Kidney glomerular epithelial cell (primary cell): ENCODE measurements around the gene BEST3.
"Not testable (repeated sequence)": the region's sequence is repeated elsewhere in the genome, so short reads cannot be mapped to it uniquely, and the experiment has no call there.

Source experiments
- DNase-seq: peaks from one replicate; lab custom pipeline; 2025; lab: John Stamatoyannopoulos, UW

BEST3 gene

GRCh38 chr12:69648476-69648875 is 50.6 kb downstream of the BEST3 start:
- peak; percentile 73 for DNase-seq

- DNase-seq, result no peak
Observed at GRCh38 chr12:69647178-69647577, 51.9 kb downstream of the BEST3 start.

GRCh38 chr12:69645031-69645430 is 54.1 kb downstream of the BEST3 start:
- DNase-seq, result no peak

GRCh38 chr12:69644511-69644910 is 54.6 kb downstream of the BEST3 start:
- DNase-seq, result no peak

DNA sequence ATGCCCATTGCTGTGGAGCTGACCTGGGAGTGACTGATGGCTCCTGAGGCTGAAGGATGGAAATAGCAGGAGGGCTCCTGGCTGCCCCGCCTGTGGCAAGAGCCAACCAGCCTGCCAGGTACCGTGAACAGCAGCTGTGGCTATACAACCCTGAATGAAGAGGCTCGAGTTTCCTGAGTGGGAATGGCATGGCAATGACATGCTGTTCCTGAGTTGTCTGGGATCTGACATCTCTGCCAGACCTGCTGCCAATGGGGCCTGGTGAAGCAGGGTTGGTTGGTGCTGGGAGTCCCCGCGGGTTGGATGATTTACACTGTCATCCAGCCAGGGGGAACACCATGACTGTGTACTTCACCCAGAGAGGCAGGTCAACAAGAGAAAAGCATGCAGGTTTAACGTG is 56.6 kb downstream of the BEST3 start:
- DNase-seq, result no peak

GRCh38 chr12:69641546-69641945 is 57.6 kb downstream of the BEST3 start:
- no peak for DNase-seq

- DNase-seq, result peak; percentile 52
Observed at GRCh38 chr12:69639400-69640016, 59.6 kb downstream of the BEST3 start.

DNA sequence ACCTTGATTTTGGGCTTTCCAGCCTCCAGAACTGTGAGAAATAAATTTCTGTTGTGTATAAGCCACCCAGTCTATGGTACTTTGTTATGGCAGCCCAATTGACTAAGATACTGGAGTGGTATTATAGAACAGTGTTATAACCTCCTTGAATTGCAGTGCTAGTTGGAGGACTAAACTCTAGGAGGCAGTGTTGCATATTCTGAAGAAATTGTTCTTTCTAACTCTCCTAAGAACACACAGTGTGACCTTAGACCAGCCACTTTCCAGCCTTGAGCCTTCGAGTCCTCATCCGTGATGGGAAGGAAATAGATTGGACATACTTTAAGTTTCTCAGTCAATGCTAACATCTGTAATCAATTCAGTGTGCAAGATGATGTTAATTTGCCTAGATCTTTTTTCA is 66.0 kb downstream of the BEST3 start:
- DNase-seq, result no peak

DNA sequence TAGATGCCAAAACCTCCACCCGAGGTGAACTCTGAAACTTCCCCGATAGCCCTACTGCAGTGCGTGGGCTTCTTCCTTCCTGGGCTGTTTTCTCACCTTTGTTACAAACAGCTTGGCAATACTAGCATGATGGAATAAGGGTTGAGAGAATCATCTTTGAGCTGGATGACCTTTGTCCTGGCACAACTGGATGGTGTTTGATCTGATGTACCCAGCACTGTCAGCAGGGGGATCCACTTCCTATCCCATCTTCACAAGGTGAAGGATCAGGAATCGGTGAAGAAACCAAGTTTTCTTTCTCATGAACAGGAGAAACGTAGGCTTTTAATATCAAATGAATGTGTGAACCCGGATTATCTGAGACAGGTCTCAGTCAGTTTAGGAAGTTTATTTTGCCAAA is 68.9 kb downstream of the BEST3 start:
- no peak for DNase-seq

DNA sequence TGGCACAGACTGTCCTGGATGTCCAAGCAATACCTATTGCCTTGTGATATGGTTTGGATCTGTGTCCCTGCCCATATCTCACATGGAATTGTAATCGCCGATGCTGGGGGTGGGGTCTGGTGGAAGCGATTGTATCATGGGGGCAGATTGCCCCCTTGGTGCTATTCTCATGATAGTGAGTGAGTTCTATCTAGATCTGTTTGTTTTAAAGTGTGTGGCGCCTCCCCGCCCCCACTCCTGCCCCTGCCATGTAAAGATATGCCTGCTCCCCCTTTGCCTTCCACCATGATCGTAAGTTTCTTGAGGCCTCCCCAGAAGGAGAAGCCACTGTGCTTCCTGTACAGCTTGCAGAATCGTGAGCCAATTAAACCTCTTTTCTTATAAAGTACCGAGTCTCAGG is 71.6 kb downstream of the BEST3 start:
- DNase-seq, result no peak

GRCh38 chr12:69623970-69624369 is 75.1 kb downstream of the BEST3 start:
- no peak for DNase-seq

- no peak for DNase-seq
Observed at GRCh38 chr12:69621551-69621950, 77.6 kb downstream of the BEST3 start.

DNA sequence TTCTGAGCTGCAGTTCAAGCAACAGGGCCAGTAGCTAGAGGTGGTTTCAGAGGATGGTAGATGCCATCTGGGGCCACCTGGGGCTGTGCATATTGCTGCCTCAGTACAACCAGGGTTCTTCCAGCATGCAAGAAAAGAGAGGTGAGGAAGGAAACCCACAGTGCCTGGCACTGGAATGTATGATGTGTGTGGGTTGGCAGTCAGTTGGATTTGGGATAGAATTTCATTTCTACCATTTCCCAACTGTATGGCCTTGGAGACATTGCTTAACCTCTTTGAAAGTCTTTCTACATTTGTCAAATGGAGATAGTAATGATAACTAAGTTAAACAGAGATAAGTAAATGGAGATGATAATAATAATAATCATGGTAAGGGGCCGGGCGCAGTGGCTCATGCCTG is 78.2 kb downstream of the BEST3 start:
- DNase-seq, result no peak

- no peak for DNase-seq
Observed at GRCh38 chr12:69620077-69620476, 79.0 kb downstream of the BEST3 start.

GRCh38 chr12:69619050-69619449 is 80.1 kb downstream of the BEST3 start:
- DNase-seq, result no peak

GRCh38 chr12:69616025-69616424 is 83.1 kb downstream of the BEST3 start:
- no peak for DNase-seq

DNA sequence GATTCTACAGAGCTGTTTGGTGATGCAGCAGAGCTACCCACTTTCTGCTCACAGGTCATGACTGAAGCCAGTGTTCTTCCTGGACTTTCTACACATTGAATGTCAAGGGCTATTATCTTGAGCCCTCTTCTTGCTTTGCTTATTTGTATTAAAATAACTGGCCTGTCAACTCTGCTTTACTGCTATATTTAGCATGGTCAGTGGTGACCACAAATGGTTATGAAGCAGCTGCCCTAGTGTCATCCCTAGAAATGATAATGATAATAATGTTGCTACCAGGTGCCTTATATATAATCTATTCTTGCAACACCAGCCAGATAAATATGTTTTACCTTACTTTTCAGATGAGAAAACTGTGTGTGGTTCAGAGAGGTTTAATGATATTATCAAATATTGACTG is 85.8 kb downstream of the BEST3 start:
- DNase-seq, result no peak

- no peak for DNase-seq
Observed at GRCh38 chr12:69610729-69611128, 88.4 kb downstream of the BEST3 start, which contains the start of gene LRRC10. LRRC10 (minus strand) TSS chr12:69610907; CDS start chr12:69610838, 69 bp downstream.

GRCh38 chr12:69610126-69610525 is 89.0 kb downstream of the BEST3 start:
- no peak for DNase-seq

GRCh38 chr12:69608114-69608513 is 91.0 kb downstream of the BEST3 start:
- no peak for DNase-seq

DNA sequence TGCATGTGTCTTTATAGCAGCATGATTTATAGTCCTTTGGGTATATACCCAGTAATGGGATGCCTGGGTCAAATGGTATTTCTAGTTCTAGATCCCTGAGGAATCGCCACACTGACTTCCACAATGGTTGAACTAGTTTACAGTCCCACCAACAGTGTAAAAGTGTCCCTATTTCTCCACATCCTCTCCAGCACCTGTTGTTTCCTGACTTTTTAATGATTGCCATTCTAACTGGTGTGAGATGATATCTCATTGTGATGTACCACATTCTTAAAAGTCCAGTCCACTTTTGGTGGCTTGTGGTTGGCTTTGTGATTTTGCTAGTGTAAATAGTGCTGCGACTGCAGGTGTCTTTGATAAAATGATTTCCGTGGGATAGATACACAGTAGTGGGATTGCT is 94.8 kb downstream of the BEST3 start:
- DNase-seq, result not testable (repeated sequence)
